SU-DHL-6 (cell line): ENCODE results near the gene IGSF21.

ENCODE experiments used
- EZH2phosphoT487 ChIP-seq: fragments of 200-600 bp; sonication (generic), shearing (Covaris generic); conservative IDR thresholded peaks from 2 replicates; pipeline ENCODE4 v1.6.1; 2018; ENCODE audit warnings: mild to moderate bottlenecking, antibody characterized with exemption, low read length, moderate library complexity, mixed read lengths
- TF ChIP-seq, protein P1 (sequence below): fragments of 200-600 bp; sonication (generic); IDR thresholded peaks from one replicate; pipeline ENCODE4 v1.5.1; 2017; ENCODE audit warnings: antibody characterized with exemption, mild to moderate bottlenecking, low read length, moderate library complexity; ENCODE audit not compliant: insufficient read depth, poor library complexity, severe bottlenecking

DNA sequence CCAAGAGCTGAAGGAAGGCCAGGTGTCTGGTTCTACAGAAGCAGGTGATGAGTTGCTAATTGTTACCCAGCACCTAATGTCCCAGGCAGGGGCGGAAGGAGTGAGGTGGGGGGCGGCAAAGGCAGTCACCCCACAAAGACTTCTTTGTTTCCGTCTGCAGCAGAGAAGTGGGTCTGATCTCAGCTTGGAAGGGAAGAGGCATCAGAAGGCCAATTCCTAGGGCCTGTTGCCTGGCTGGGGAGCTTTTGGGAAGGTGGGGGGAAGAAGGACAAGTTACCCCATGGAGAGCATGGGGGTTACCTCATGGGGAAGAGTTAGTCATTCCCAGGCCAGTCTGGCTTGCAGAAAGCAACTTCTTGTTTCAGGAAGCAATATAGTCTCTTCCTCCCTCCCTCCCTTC is 10.9 kb downstream of the IGSF21 start:
- TF ChIP-seq, protein P1, sequence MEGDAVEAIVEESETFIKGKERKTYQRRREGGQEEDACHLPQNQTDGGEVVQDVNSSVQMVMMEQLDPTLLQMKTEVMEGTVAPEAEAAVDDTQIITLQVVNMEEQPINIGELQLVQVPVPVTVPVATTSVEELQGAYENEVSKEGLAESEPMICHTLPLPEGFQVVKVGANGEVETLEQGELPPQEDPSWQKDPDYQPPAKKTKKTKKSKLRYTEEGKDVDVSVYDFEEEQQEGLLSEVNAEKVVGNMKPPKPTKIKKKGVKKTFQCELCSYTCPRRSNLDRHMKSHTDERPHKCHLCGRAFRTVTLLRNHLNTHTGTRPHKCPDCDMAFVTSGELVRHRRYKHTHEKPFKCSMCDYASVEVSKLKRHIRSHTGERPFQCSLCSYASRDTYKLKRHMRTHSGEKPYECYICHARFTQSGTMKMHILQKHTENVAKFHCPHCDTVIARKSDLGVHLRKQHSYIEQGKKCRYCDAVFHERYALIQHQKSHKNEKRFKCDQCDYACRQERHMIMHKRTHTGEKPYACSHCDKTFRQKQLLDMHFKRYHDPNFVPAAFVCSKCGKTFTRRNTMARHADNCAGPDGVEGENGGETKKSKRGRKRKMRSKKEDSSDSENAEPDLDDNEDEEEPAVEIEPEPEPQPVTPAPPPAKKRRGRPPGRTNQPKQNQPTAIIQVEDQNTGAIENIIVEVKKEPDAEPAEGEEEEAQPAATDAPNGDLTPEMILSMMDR = no peak
- TF ChIP-seq EZH2phosphoT487 = no peak
